ENCODE data around the gene PHYHD1.

GRCh38 chr9:128913995-128914772 lies 6.6 kb upstream of the PHYHD1 start:
- TF ChIP-seq CTCF (IDR thresholded peaks at IDR 0.05) (no peak), POLR2A (IDR thresholded peaks at IDR 0.05) (no peak)
